Measurements from ENCODE around the gene ASMT. TPM values are rescaled to one million over a fixed set of nuclear protein-coding genes. Genes with fewer than 3 reads are reported as not detected.
A peak's percentile ranks its signal among the peaks of the same experiment; 100 is the strongest.
"Not testable (repeated sequence)": the region's sequence is repeated elsewhere in the genome, so short reads cannot be mapped to it uniquely, and the experiment has no call there.

The ASMT gene
- total RNA-seq, 1 donor from 2014 or later = 0.89 TPM

GRCh38 chrX:1624158-1624860 lies 9.4 kb downstream of the ASMT start:
- ATAC-seq; DNase-seq (ENCODE audit: low spot score); intact Hi-C loops (cut with DNase I): not testable (repeated sequence)

DNA sequence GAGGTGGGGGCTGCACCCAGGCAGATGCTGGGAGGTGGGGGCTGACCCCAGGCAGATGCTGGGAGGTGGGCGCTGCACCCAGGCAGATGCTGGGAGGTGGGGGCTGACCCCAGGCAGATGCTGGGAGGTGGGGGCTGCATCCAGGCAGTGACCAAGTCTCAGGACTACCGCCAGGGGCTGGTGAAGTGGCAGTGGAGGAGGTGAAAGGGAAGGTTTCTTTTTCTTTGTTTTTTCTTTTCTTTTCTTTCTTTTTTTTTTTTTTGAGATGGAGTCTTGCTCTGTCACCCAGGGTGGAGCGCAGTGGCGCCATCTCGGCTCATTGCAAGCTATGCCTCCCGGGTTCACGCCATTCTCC lies 10.0 kb downstream of the ASMT start:
- intact Hi-C loops (cut with DNase I); DNase-seq (ENCODE audit: low spot score); ATAC-seq: not testable (repeated sequence)

- DNase-seq (ENCODE audit: low spot score) (no peak), ATAC-seq (no peak)
- intact Hi-C loops (cut with DNase I) = no loop called here
Observed at GRCh38 chrX:1629244-1629643, 14.4 kb downstream of the ASMT start.

DNA sequence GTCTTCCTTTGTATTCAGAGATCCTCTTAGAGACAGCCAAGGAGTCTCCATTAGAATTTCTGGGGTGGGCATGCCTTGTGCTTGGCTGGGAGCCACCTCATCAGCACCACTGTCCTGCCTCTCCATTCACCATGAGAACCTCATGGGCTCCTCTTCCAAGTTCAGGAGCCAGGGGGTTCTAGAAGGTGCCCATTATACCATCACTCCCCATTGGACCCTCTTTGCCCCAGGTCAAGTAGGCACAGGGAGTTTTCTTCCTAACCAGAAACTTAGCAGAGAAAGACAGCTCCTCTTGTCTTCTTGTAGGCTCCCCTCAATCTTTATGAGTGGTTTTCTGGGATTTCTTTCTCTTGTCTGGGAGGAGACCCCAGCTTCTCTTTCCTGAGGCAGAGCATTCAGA lies 31.1 kb downstream of the ASMT start:
- intact Hi-C loops (cut with DNase I) = no loop called here
- DNase-seq (ENCODE audit: low spot score) (no peak), ATAC-seq (no peak)

GRCh38 chrX:1649621-1650020 lies 34.8 kb downstream of the ASMT start:
- intact Hi-C loops (cut with DNase I) = loop anchor here (10.0 kb wide), 1 partner anchor 945 kb away; no protein-coding TSS in a partner anchor
- DNase-seq (ENCODE audit: low spot score) (no peak), ATAC-seq (no peak)

- not testable (repeated sequence) for DNase-seq (ENCODE audit: low spot score); ATAC-seq
- intact Hi-C loops (cut with DNase I) = loop anchor here (10.0 kb wide), 1 partner anchor 943 kb away; no protein-coding TSS in a partner anchor
Observed at GRCh38 chrX:1652011-1652811, 37.4 kb downstream of the ASMT start.

- intact Hi-C loops (cut with DNase I) = loop anchor here (10.0 kb wide), 1 partner anchor 938 kb away; no protein-coding TSS in a partner anchor
- DNase-seq (ENCODE audit: low spot score) (no peak), ATAC-seq (no peak)
Observed at GRCh38 chrX:1656379-1656778, 41.5 kb downstream of the ASMT start.

GRCh38 chrX:1657367-1658070 lies 42.7 kb downstream of the ASMT start:
- no peak for ATAC-seq
- intact Hi-C loops (cut with DNase I) = loop anchor here (10.0 kb wide), 1 partner anchor 937 kb away; no protein-coding TSS in a partner anchor
- DNase-seq (ENCODE audit: low spot score) = no peak

DNA sequence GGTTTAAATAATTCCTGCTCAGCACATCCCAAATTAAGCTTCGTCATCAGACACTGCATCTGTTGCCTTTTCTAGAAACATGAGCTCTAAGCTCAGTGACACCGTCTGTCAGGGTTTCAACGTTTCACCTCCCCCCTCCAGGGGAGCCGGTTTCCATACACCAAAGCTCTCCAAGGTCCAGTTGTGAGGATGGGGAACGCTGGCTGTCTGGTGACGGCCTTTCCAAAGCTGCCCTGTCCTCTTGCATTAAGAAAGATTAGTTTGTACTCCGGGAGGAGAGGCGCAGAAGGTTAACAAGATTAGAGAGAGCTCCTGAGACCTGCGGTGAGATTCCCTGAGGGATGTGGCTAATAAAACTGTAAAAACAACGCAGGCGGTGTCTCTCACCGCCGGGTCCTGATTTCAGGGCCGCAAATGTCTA lies 43.2 kb downstream of the ASMT start:
- ATAC-seq (no peak), DNase-seq (ENCODE audit: low spot score) (no peak)
- intact Hi-C loops (cut with DNase I) = loop anchor here (10.0 kb wide), 1 partner anchor 937 kb away; no protein-coding TSS in a partner anchor

- ATAC-seq = no peak
- DNase-seq (ENCODE audit: low spot score) = no peak
- intact Hi-C loops (cut with DNase I) = loop anchor here (10.0 kb wide), 1 partner anchor 935 kb away; no protein-coding TSS in a partner anchor
Observed at GRCh38 chrX:1659664-1660461, 45.0 kb downstream of the ASMT start.

GRCh38 chrX:1661048-1661921 lies 46.4 kb downstream of the ASMT start:
- no peak for DNase-seq (ENCODE audit: low spot score)
- peak; percentile 62 for ATAC-seq
- intact Hi-C loops (cut with DNase I) = no loop called here

DNA sequence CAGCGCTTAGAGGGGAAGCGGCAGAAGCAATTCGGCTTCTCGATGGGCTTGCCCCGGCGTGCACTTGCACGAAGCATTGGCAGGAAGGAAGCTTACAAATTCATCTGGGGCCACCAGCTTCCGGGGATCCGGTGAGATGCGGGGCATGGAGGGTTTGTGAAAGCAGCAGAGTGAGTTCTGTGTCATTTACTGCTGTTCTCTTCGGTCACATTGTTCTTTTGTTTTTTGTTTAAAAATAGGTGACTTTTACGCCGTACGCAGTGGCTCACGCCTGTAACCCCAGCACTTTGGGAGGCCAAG lies 47.0 kb downstream of the ASMT start:
- DNase-seq (ENCODE audit: low spot score) = no peak
- ATAC-seq = no peak
- intact Hi-C loops (cut with DNase I) = no loop called here

- ATAC-seq (no peak), DNase-seq (ENCODE audit: low spot score) (no peak)
- intact Hi-C loops (cut with DNase I) = no loop called here
Observed at GRCh38 chrX:1667566-1667965, 52.7 kb downstream of the ASMT start.

- peak; percentile 34 for DNase-seq (ENCODE audit: low spot score)
- ATAC-seq = no peak
- intact Hi-C loops (cut with DNase I) = no loop called here
Observed at GRCh38 chrX:1673337-1673736, 58.5 kb downstream of the ASMT start.

- intact Hi-C loops (cut with DNase I) = no loop called here
- ATAC-seq (no peak), DNase-seq (ENCODE audit: low spot score) (no peak)
Observed at GRCh38 chrX:1676866-1677265, 62.0 kb downstream of the ASMT start.

- intact Hi-C loops (cut with DNase I) = no loop called here
- DNase-seq (ENCODE audit: low spot score) (no peak), ATAC-seq (no peak)
Observed at GRCh38 chrX:1679238-1679637, 64.4 kb downstream of the ASMT start.

DNA sequence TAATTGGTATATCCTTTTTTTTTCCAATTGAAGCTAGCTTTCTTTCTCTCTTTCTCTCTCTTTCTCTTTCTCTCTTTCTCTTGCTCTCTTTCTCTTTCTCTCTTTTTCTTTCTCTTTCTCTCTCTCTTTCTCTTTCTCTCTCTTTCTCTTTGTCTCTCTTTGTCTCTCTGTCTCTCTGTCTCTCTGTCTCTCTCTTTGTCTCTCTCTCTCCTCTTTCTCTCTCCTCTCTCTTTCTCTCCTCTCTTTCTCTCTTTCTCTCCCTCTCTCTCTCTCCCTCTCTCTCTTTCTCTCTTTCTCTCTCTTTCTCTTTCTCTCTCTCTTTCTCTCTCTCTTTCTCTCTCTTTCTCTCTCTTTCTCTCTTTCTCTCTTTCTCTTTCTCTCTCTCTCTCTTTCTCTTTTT lies 66.6 kb downstream of the ASMT start:
- ATAC-seq = no peak
- no peak for DNase-seq (ENCODE audit: low spot score)
- intact Hi-C loops (cut with DNase I) = no loop called here

DNA sequence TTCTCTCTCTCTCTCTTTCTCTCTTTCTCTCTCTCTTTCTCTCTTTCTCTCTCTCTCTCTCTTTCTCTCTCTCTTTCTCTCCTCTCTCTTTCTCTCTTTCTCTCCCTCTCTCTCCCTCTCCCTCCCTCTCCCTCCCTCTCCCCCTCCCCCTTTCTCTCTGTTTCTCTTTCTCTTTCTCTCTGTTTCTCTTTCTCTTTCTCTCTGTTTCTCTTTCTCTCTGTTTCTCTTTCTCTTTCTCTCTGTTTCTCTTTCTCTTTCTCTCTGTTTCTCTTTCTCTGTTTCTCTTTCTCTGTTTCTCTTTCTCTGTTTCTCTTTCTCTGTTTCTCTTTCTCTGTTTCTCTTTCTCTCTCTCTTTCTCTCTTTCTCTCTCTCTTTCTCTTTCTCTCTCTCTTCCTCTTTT lies 67.0 kb downstream of the ASMT start:
- ATAC-seq; DNase-seq (ENCODE audit: low spot score); intact Hi-C loops (cut with DNase I): not testable (repeated sequence)
